ENCODE results near the gene TRAF7.

The TRAF7 gene

GRCh38 chr16:2157480-2158261, 2.1 kb downstream of the TRAF7 start:
- TF ChIP-seq, protein P1, sequence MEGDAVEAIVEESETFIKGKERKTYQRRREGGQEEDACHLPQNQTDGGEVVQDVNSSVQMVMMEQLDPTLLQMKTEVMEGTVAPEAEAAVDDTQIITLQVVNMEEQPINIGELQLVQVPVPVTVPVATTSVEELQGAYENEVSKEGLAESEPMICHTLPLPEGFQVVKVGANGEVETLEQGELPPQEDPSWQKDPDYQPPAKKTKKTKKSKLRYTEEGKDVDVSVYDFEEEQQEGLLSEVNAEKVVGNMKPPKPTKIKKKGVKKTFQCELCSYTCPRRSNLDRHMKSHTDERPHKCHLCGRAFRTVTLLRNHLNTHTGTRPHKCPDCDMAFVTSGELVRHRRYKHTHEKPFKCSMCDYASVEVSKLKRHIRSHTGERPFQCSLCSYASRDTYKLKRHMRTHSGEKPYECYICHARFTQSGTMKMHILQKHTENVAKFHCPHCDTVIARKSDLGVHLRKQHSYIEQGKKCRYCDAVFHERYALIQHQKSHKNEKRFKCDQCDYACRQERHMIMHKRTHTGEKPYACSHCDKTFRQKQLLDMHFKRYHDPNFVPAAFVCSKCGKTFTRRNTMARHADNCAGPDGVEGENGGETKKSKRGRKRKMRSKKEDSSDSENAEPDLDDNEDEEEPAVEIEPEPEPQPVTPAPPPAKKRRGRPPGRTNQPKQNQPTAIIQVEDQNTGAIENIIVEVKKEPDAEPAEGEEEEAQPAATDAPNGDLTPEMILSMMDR (IDR thresholded peaks at IDR 0.05; ENCODE audit: insufficient read depth, low read length, poor library complexity, severe bottlenecking) = no peak
- DNase-seq (ENCODE audit: extremely low read depth, insufficient read length) = no peak
- H3K4me3 ChIP-seq (replicated peaks; ENCODE audit: low read depth, low read length) = no peak overlapping the region
- H3K36me3 ChIP-seq (ENCODE audit: control insufficient read depth, insufficient read depth, low read length) = peaks cover 16% of the 10 kb centered on the region
- H3K27me3 ChIP-seq (replicated peaks; ENCODE audit: control insufficient read depth, insufficient read depth, low read length) = no peaks in the 10 kb centered on the region

DNA sequence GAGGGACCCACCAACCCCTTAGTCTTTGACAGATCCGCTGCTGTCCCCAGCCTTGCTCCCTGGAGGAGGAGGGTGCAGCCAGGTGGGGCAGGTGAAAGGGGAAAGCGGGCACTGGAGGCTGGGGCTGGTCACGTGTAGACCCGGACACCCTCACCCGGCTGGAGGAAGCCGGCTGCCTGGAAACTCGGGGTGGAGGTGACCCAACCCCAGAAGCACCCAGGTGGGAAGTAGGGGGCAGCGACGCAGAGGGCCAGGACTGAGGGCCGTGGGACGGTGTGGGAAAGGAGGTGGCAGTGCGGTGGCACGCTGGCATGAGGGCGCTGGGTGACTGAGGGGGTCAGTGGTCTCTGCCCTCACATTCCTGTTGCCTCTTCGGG, 2.7 kb downstream of the TRAF7 start:
- no peak for DNase-seq (ENCODE audit: extremely low read depth, insufficient read length)
- H3K36me3 ChIP-seq (ENCODE audit: control insufficient read depth, insufficient read depth, low read length) = peaks cover 13% of the 10 kb centered on the region

DNA sequence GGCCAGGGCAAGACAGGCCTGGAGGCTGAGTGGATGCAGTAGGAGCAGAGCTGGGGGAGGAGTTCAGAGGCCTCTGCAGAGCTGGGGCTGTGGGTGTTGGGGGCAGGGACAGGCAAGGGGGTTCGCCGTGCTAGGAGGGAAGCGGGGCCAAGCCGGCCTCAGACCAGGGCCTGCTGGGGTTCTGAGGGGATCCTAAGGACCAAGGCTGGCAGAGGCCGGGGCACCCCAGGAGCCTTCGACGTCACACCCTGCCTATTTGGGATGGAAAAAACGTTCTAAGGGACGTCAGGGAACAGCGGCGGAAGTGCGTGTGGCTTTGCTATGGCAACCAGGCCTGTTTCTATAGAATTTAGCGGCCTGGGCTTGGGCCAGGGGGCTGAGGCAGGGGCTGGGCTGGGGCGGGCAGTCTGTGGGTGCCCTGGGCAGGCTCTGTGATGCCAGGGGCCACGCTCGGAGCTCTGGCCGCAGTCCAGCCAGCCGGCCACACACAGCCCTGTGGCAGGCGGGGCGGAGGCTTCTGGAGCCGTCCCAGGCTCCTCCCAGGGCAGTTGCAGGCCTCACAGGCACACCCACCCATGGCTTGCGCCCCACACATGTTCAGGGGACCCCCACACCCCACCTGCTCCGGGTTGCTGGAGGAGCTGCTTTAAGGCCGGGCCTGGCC, 3.7 kb downstream of the TRAF7 start:
- DNase-seq (ENCODE audit: extremely low read depth, insufficient read length) = no peak
- H3K36me3 ChIP-seq (ENCODE audit: control insufficient read depth, insufficient read depth, low read length) = peaks cover 8% of the 10 kb centered on the region
- TF ChIP-seq, protein P1 (IDR thresholded peaks at IDR 0.05; ENCODE audit: insufficient read depth, low read length, poor library complexity, severe bottlenecking) = no peak
- H3K27me3 ChIP-seq (replicated peaks; ENCODE audit: control insufficient read depth, insufficient read depth, low read length) = no peaks in the 10 kb centered on the region
- H3K4me3 ChIP-seq (replicated peaks; ENCODE audit: low read depth, low read length) = peak overlapping the region; percentile 58

More for the DNA sequence above, 2.7 kb downstream of the TRAF7 start:
- Histone ChIP-seq H3K27me3 (replicated peaks; ENCODE audit: control insufficient read depth, insufficient read depth, low read length) (no peaks in the 10 kb centered on the region), H3K4me3 (replicated peaks; ENCODE audit: low read depth, low read length) (0 out of 2 replicates have a peak overlapping the region, but pooled peaks have one; percentile 10)
- TF ChIP-seq, protein P1 (IDR thresholded peaks at IDR 0.05; ENCODE audit: insufficient read depth, low read length, poor library complexity, severe bottlenecking) = no peak

DNA sequence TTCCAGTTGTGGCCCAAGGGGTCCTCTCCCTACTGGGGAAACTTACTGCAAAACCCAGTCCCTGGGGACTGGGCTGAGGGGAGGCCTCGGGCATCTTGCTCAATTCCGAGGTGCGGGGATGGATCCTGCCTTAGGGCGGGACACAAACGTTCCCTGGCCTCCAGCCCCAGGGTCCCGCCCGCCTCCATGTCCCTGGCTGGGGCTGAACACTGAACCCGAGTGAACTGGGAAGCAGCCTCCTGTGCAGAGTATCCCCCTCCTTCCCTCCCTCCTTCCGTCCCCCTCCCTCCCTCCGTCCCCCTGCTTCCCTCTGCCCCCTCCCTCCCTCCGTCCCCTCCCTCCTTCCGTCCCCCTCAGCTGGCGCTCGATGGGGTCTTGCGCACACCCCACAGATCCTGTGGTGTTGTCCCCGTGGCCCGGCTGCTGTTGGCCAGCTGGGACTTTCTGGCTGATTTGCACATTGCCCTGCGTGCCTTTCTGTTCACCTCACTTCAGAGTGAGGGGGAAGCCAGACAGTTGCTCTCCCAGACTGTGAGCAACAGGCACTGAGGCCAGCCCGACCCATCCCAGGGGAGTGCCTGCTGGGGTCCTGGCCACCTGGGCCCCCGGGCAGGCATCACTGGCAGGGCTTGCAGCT, 5.5 kb downstream of the TRAF7 start:
- peaks cover 9% of the 10 kb centered on the region for H3K36me3 ChIP-seq (ENCODE audit: control insufficient read depth, insufficient read depth, low read length)
- TF ChIP-seq, protein P1 (IDR thresholded peaks at IDR 0.05; ENCODE audit: insufficient read depth, low read length, poor library complexity, severe bottlenecking) = no peak
- no peaks in the 10 kb centered on the region for H3K27me3 ChIP-seq (replicated peaks; ENCODE audit: control insufficient read depth, insufficient read depth, low read length)
- DNase-seq (ENCODE audit: extremely low read depth, insufficient read length) = no peak
- peak overlapping the region; percentile 58 for H3K4me3 ChIP-seq (replicated peaks; ENCODE audit: low read depth, low read length)

- no peak for DNase-seq (ENCODE audit: extremely low read depth, insufficient read length)
- H3K4me3 ChIP-seq (replicated peaks; ENCODE audit: low read depth, low read length) = no peak overlapping the region; the same call in 1 of the 2 replicates
- peaks cover 12% of the 10 kb centered on the region for H3K36me3 ChIP-seq (ENCODE audit: control insufficient read depth, insufficient read depth, low read length)
- H3K27me3 ChIP-seq (replicated peaks; ENCODE audit: control insufficient read depth, insufficient read depth, low read length) = no peaks in the 10 kb centered on the region
- TF ChIP-seq, protein P1 (IDR thresholded peaks at IDR 0.05; ENCODE audit: insufficient read depth, low read length, poor library complexity, severe bottlenecking) = no peak
These were observed 6.3 kb downstream of the TRAF7 start for GRCh38 chr16:2161911-2162310.
